Measurements from ENCODE around the gene ERI2.

ERI2 gene

DNA sequence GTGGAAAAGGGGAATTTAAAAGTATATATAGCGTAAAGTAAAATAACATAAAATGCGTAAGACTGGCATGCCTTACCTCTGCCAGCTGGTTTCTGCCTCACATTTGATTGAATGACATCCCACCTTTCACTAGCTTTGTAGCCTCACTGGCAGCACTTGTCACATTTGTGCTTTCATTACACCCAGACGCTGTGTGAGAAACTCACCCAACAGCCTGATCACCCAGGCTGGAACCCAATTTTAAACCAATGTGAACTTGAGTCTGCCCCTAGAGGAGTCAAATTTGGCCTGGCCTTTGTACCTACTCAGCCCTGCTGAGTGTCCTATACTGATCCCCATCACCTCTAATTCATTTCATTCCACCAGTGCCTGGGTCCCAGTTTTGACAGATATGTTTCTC lies 59.8 kb downstream of the ERI2 start:
- CTCF ChIA-PET = no interaction called here
- no peak for TF ChIP-seq CTCF (IDR thresholded peaks at IDR 0.05; ENCODE audit: insufficient read depth, low read length, missing control alignments)
- H3K4me3 ChIP-seq (ENCODE audit: low read depth, low read length) = no peak overlapping the region
- POLR2A ChIA-PET = no interaction called here
- DNase-seq (ENCODE audit: low read depth, low spot score) = no peak
